Endothelial cell of umbilical vein (primary cell): ENCODE data around the gene TYR. TPM values are rescaled to one million over a fixed set of nuclear protein-coding genes. Genes with fewer than 3 reads are reported as not detected.
A peak's percentile ranks its signal among the peaks of the same experiment; 100 is the strongest.

Source experiments
- BruUV-seq: library from RNA; stranded (reverse); fragments of 400-500 nt; replicated peaks from 2 replicates; lab custom pipeline; 2021; lab: Mats Ljungman, UMichigan
- CTCF ChIA-PET: fragments of 300-600, 350-600 bp; sonication (Branson Sonifier 250); formaldehyde crosslinking; loops from one replicate; lab custom pipeline; 2021; ENCODE audit warnings: antibody characterized with exemption, inconsistent platforms; lab: Charles Lee
- POLR2A ChIA-PET: fragments of 300-600, 350-600 bp; sonication (Branson Sonifier 250); formaldehyde crosslinking; loops from one replicate; lab custom pipeline; 2021; ENCODE audit warnings: antibody characterized with exemption, inconsistent platforms; lab: Charles Lee
- DNase-seq: peaks from one replicate; pipeline ENCODE4 v3.0.0-alpha.2; 2011; ENCODE audit warnings: low read depth, low spot score
- FAIRE-seq: peaks from 2 replicates; lab custom pipeline; 2011; peaks lifted over from hg19 to GRCh38; lab: Jason Lieb, UNC
- H2AFZ ChIP-seq: 2 replicates; pipeline ENCODE4 v1.6.0; 2012; ENCODE audit warnings: low read depth, low read length, control low read depth, inconsistent platforms
- H3K27ac ChIP-seq: 2 replicates; pipeline ENCODE4 v1.5.1; 2011; ENCODE audit warnings: low read depth, mild to moderate bottlenecking, control low read depth, low read length, moderate library complexity; ENCODE audit not compliant: insufficient read depth
- H3K27me3 ChIP-seq, 2 experiments: 2 replicates each; pipeline versions ENCODE4 v1.6.0 to v1.6.1; 2011; ENCODE audit warnings: low read length in 2 of 2, mixed read lengths in 1 of 2; ENCODE audit not compliant: control insufficient read depth in 2 of 2, insufficient read depth in 2 of 2
- H3K36me3 ChIP-seq, 2 experiments: 2 replicates in 1 of 2; 3 replicates in 1 of 2; pipeline ENCODE4 v1.5.1; 2011; ENCODE audit warnings: low read length in 2 of 2, mild to moderate bottlenecking in 1 of 2, moderate library complexity in 1 of 2; ENCODE audit not compliant: control insufficient read depth in 2 of 2, insufficient read depth in 2 of 2; ENCODE audit errors: extremely low read depth in 1 of 2
- H3K4me1 ChIP-seq: 3 replicates; pipeline ENCODE4 v1.5.1; 2011; ENCODE audit warnings: mild to moderate bottlenecking, low read length; ENCODE audit not compliant: control insufficient read depth, insufficient read depth; ENCODE audit errors: extremely low read depth
- H3K4me2 ChIP-seq: 2 replicates; pipeline ENCODE4 v1.6.1; 2011; ENCODE audit warnings: low read length, control low read depth, mixed read lengths; ENCODE audit not compliant: insufficient read depth
- H3K4me3 ChIP-seq, 3 experiments: fragments of 200-600 bp in 1 of 3; sonication (generic), shearing (Covaris generic) in 1 of 3; replicated peaks in 1 of 3; 2 replicates each; pipeline ENCODE4 v1.5.1; 2011 to 2016; ENCODE audit warnings: control low read depth in 3 of 3, low read length in 3 of 3, mild to moderate bottlenecking in 2 of 3, inconsistent platforms in 1 of 3, low read depth in 1 of 3, moderate library complexity in 1 of 3; ENCODE audit not compliant: insufficient read depth in 1 of 3
- H3K79me2 ChIP-seq: 2 replicates; pipeline ENCODE4 v1.6.0; 2012; ENCODE audit warnings: low read length, inconsistent platforms; ENCODE audit not compliant: control insufficient read depth, insufficient read depth
- H3K9ac ChIP-seq: replicated peaks from 2 replicates; pipeline ENCODE3; 2011; ENCODE audit warnings: low read length, control low read depth; ENCODE audit not compliant: insufficient read depth; ENCODE audit errors: extremely low read depth
- H3K9me1 ChIP-seq: replicated peaks from 3 replicates; pipeline ENCODE4 v1.6.0; 2011; ENCODE audit warnings: mild to moderate bottlenecking, low read length; ENCODE audit not compliant: control insufficient read depth, insufficient read depth; ENCODE audit errors: extremely low read depth
- H3K9me3 ChIP-seq: replicated peaks from 2 replicates; pipeline ENCODE4 v1.5.1; 2012; ENCODE audit warnings: low read length, inconsistent platforms; ENCODE audit not compliant: control insufficient read depth, insufficient read depth
- H4K20me1 ChIP-seq: replicated peaks from 2 replicates; pipeline ENCODE3; 2011; ENCODE audit warnings: mild to moderate bottlenecking, low read length; ENCODE audit not compliant: control insufficient read depth, insufficient read depth; ENCODE audit errors: extremely low read depth
- CTCF ChIP-seq, 2 donors: IDR thresholded peaks; 1 replicate in 1 of 2; 2 replicates in 1 of 2; pipeline ENCODE4 v1.5.1; 2011; ENCODE audit warnings: low read length in 2 of 2, mild to moderate bottlenecking in 2 of 2, moderate library complexity in 2 of 2, control low read depth in 1 of 2, inconsistent platforms in 1 of 2, low read depth in 1 of 2; ENCODE audit not compliant: insufficient read depth in 1 of 2; ENCODE audit errors: extremely low read depth in 1 of 2
- EZH2 ChIP-seq: IDR thresholded peaks from 2 replicates; pipeline ENCODE4 v1.6.1; 2012; ENCODE audit warnings: borderline replicate concordance, low read depth, mild to moderate bottlenecking, moderate library complexity, low read length, inconsistent platforms; ENCODE audit not compliant: severe bottlenecking
- FOS ChIP-seq: IDR thresholded peaks from 2 replicates; pipeline ENCODE4 v1.6.1; 2011; ENCODE audit warnings: mild to moderate bottlenecking, low read length, moderate library complexity, borderline replicate concordance; ENCODE audit not compliant: insufficient read depth
- GATA2 ChIP-seq: IDR thresholded peaks from 2 replicates; pipeline ENCODE4 v1.7.0; 2011; ENCODE audit warnings: low read depth, mild to moderate bottlenecking, moderate library complexity, mixed read lengths, low read length; ENCODE audit not compliant: insufficient read length, insufficient read depth
- JUN ChIP-seq: IDR thresholded peaks from 2 replicates; pipeline ENCODE4 v1.6.1; 2011; ENCODE audit warnings: borderline replicate concordance, low read depth; ENCODE audit not compliant: insufficient read length, insufficient read depth
- MAX ChIP-seq: IDR thresholded peaks from 2 replicates; pipeline ENCODE4 v1.6.1; 2011; ENCODE audit not compliant: insufficient read depth, insufficient read length
- MYC ChIP-seq: IDR thresholded peaks from one replicate; pipeline ENCODE4 v1.6.1; 2011; ENCODE audit warnings: mild to moderate bottlenecking, low read depth, low read length
- POLR2A ChIP-seq: IDR thresholded peaks from 2 replicates; pipeline ENCODE4 v1.6.1; 2012; ENCODE audit warnings: low read depth, mild to moderate bottlenecking, control low read depth, low read length
- POLR2AphosphoS5 ChIP-seq: IDR thresholded peaks from 2 replicates; pipeline ENCODE4 v1.6.1; 2012; ENCODE audit warnings: low read depth, mild to moderate bottlenecking, control low read depth, low read length, moderate library complexity; ENCODE audit not compliant: insufficient read depth
- dilution Hi-C: fragments of 300-500 bp; cut with MboI; formaldehyde crosslinking; loops from one replicate; pipeline ENCODE4 v1.15.0; 2019; ENCODE audit warnings: low sequenced_read_pairs; ENCODE audit not compliant: extremely low pct_ligation_motif_present
- intact Hi-C: fragments of 100-400 bp; cut with micrococcal nuclease; formaldehyde crosslinking; loops from one replicate; pipeline ENCODE4 v1.10.0; 2022
- polyA plus RNA-seq, 4 experiments: library from polyadenylated mRNA; depleted of rRNA in 3 of 4; stranded (reverse) in 3 of 4; unstranded in 1 of 4; fragments of >200 nt; gene quantifications; 2 replicates each; pipeline versions ENCODE4 v1.2.1 to v1.2.3, GENCODE V29; 2011 to 2012; ENCODE audit warnings: missing spikeins in 1 of 4
- total RNA-seq: library from RNA; stranded (reverse); gene quantifications from 2 replicates; pipeline ENCODE4 v1.2.3, GENCODE V29; 2021

Gene TYR
- total and polyA plus RNA-seq, 2 donors (not counting 3 experiments of a cell fraction or from before 2014, with no cell fraction given), result not detected

GRCh38 chr11:89189776-89190175 is 12.1 kb downstream of the TYR start:
- Histone ChIP-seq H3K79me2 (no peaks in the 10 kb centered on the region), H3K36me3 (no peaks in the 10 kb centered on the region), H3K9ac (no peak overlapping the region), H3K27me3 (no peaks in the 10 kb centered on the region), H4K20me1 (no peaks in the 10 kb centered on the region), H3K9me1 (no peaks in the 10 kb centered on the region), H3K27ac (no peak overlapping the region), H3K4me1 (no peaks in the 10 kb centered on the region), H3K4me3 (no peak overlapping the region), H2AFZ (no peak overlapping the region), H3K4me2 (no peak overlapping the region), H3K9me3 (no peaks in the 10 kb centered on the region)
- DNase-seq, result no peak
- ChIA-PET POLR2A (no interaction called here), CTCF (no interaction called here)
- BruUV-seq, result no TSS peak
- dilution Hi-C loops, result no loop called here
- TF ChIP-seq GATA2 (no peak), EZH2 (no peak), MAX (no peak), MYC (no peak), CTCF (IDR thresholded peaks at IDR 0.05; ENCODE audit: extremely low read depth in 1 of 2, insufficient read depth in 1 of 2, low read depth in 1 of 2, low read length in 2 of 2) (no peak)
- FAIRE-seq, result no peak
- intact Hi-C loops, result no loop called here

- CTCF ChIA-PET, result no interaction called here
- Histone ChIP-seq H3K36me3 (no peaks in the 10 kb centered on the region), H3K4me1 (no peaks in the 10 kb centered on the region), H3K9me1 (no peaks in the 10 kb centered on the region), H3K4me2 (no peak overlapping the region), H3K79me2 (no peaks in the 10 kb centered on the region), H4K20me1 (no peaks in the 10 kb centered on the region), H2AFZ (no peak overlapping the region), H3K27ac (no peak overlapping the region), H3K4me3 (no peak overlapping the region), H3K27me3 (no peaks in the 10 kb centered on the region), H3K9me3 (no peaks in the 10 kb centered on the region), H3K9ac (no peak overlapping the region)
- BruUV-seq, result no TSS peak
- TF ChIP-seq CTCF (IDR thresholded peaks at IDR 0.05; ENCODE audit: extremely low read depth in 1 of 2, insufficient read depth in 1 of 2, low read depth in 1 of 2, low read length in 2 of 2), result no peak
- TF ChIP-seq POLR2AphosphoS5, result no peak
- TF ChIP-seq GATA2, result no peak
- TF ChIP-seq EZH2, result no peak
- TF ChIP-seq FOS, result no peak
- TF ChIP-seq MAX, result no peak
- no peak for TF ChIP-seq JUN
- no peak for TF ChIP-seq MYC
- TF ChIP-seq POLR2A, result no peak
- peak; percentile 28 for DNase-seq
- FAIRE-seq, result no peak
- POLR2A ChIA-PET, result no interaction called here
- intact Hi-C loops (no loop called here), dilution Hi-C loops (no loop called here)
These were observed 23.5 kb downstream of the TYR start for GRCh38 chr11:89201138-89201537.
